ENCODE measurements around the gene PDE4C.

PDE4C gene

DNA sequence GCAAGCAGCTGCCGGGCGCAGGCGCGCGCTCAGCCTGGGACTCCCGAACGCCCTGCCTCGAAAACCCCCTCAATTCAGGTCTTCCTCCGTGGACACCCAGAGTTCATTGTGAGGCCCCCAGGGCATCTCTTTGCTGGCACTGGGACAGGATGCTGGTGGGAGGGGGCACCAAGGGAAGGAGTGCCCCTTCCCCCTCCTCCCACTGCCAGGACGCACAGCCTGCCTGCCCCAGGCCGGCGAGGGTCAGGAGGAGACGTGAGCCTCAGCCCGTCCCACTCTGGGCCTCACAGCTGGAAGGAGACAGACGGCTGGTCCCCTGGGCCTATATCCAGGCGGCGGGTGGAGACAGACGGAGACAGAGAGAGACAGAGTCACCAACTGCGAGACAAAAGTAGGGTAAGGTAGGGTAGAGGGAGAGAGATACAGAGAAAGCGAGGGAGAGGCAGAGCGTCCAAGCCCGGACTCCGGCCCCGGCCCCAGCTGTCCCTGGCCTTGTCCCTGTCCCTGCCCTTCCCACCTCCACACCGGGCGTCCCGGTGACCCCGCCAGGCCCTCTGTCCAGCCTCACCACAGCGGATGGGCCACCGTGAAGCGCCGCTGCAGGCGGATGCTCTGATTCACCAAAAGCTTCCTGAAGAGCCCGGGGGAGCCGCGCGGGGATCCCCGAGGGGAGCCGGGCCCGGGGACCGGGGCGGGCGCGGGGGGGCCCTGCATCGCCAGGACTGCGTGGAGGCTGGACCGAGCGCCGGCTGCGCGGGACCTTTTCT lies at the start of gene PDE4C:
TSS of gene PDE4C (minus strand) at position 737 of the 767 bp plus-strand sequence. CDS start at position 714, 23 bp downstream.
- Mint-ChIP-seq H3K36me3 (no peaks in the 10 kb centered on the region), H3K4me1 (ENCODE audit: low read depth) (peaks cover 18% of the 10 kb centered on the region), H3K4me3 (peak within 1 kb of the TSS; percentile 87), H3K9me3 (ENCODE audit: low read depth) (no peaks in the 10 kb centered on the region), H3K27ac (no peak within 1 kb of the TSS), H3K27me3 (peaks cover 42% of the 10 kb centered on the region)

DNA sequence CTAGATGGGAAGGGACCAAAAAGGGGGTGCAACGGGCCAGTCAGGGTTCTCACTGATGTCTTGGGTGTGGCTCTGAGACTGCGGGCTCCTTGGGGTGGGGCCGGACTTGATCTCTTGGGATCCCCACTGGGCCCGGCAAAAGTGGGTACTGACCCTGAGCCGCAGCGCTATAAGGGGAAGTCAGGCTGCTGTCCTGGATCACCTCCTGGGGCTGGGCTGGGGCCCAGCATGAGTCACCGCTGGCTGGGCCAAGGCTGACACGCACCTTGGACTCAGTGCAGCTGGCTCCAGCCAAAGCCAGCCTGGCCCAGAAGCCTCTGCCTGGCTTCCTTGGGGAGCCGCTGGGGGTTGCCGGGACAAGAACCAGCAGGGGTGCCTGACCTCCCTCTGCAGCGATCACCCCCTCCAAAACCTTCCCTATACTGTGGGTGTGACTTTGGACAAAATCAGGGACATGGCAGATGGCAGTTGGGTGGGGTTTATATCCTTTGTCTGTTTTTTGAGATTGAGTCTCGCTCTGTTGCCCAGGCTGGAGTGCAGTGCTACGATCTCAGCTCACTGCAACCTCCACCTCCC lies 48.6 kb upstream of the PDE4C start:
- Mint-ChIP-seq H3K27me3 (no peaks in the 10 kb centered on the region), H3K4me1 (ENCODE audit: low read depth) (peaks cover 35% of the 10 kb centered on the region), H3K9me3 (ENCODE audit: low read depth) (no peaks in the 10 kb centered on the region), H3K4me3 (peak overlapping the region; percentile 27), H3K27ac (peak overlapping the region; percentile 68), H3K36me3 (peaks cover 9% of the 10 kb centered on the region)

DNA sequence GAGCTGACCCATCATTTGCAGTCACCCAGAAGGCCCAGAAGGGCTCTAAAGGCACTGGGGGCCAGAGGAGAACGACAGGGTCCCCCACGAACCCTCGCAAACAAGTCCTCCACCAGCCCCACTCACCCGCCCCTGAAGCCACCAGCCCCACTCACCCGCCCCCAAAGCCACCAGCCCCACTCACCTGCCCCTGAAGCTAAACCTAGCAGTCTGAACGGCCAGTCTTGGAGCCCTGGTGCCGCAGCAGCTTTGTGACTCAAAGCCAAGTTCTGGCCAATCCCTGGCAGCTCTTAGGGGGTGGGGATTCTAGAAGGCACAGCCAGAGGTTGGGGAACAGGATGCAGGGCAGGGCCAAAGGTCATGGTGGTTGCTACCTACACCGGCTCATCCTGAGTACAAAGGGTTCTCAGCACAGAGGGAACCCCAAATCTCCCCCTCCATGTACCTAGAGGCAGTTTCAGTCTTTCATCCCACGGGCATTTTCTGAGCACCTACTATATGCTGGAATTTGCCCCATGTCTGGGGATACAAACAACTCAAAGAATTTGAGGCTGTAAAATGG lies 48.1 kb upstream of the PDE4C start, which contains the start of gene IQCN:
TSS of gene IQCN (minus strand) at position 234 of the 562 bp plus-strand sequence. CDS start 4,974 bp downstream, outside the sequence.
- Mint-ChIP-seq H3K27me3 (no peaks in the 10 kb centered on the region), H3K4me3 (peak within 1 kb of the TSS; percentile 27), H3K4me1 (ENCODE audit: low read depth) (peaks cover 33% of the 10 kb centered on the region), H3K9me3 (ENCODE audit: low read depth) (no peaks in the 10 kb centered on the region), H3K27ac (peak within 1 kb of the TSS; percentile 68), H3K36me3 (peaks cover 7% of the 10 kb centered on the region)

DNA sequence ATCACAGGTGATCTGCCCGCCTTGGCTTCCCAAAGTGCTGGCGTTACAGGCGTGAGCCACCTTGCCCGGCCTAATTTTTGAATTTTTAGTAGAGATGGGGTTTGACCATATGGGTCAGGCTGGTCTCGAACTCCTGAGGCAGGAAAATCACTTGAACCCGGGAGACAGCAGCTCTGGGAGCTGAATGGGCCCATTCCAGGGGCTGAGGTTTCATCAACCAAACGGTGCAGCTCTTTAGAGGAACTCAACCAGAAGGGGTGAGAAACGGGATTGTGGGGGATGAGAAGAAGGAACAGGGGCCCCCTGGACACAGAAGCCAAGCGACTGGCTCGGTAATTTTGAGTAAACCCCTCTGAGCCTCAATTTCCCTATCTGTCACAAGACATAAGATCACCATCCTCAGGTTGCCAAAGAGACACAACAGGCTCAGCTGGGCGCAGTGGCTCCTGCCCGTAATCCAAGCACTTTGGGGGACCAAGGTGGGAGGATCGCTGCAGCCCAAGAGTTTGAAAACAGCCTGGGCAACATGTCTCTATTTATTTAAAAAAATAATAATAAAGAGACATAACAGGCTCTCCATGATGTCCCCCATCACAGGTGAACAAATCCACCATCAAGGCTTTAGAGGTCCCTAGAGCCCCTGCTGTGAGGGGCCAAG lies 47.5 kb upstream of the PDE4C start:
- no peak overlapping the region for H3K27ac Mint-ChIP-seq
- peaks cover 1% of the 10 kb centered on the region for H3K36me3 Mint-ChIP-seq
- H3K4me3 Mint-ChIP-seq = no peak overlapping the region
- H3K27me3 Mint-ChIP-seq = no peaks in the 10 kb centered on the region
- peaks cover 29% of the 10 kb centered on the region for H3K4me1 Mint-ChIP-seq (ENCODE audit: low read depth)
- H3K9me3 Mint-ChIP-seq (ENCODE audit: low read depth) = no peaks in the 10 kb centered on the region

DNA sequence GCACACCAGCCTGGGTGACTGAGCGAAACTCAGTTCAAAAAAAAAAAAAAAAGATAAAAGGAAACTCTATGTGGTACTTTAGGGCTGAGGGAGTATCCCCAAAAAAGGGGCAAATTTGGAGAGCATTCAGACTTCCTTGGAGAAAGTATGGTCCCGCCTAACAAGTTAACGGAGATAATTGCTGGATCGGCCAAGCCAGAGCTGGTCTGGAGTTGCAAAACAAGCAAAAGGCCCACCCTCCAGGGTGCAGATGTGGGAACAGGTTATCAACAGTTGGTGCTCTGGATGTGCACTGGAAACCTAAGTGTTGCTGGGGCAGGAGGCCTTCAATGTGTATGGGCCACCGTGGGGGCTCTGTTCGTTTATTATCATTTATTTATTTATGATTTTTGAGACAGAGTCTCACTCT lies 45.2 kb upstream of the PDE4C start:
- no peaks in the 10 kb centered on the region for H3K9me3 Mint-ChIP-seq (ENCODE audit: low read depth)
- no peak overlapping the region for H3K4me3 Mint-ChIP-seq
- H3K36me3 Mint-ChIP-seq = no peaks in the 10 kb centered on the region
- no peaks in the 10 kb centered on the region for H3K27me3 Mint-ChIP-seq
- H3K27ac Mint-ChIP-seq = no peak overlapping the region
- peaks cover 19% of the 10 kb centered on the region for H3K4me1 Mint-ChIP-seq (ENCODE audit: low read depth)

DNA sequence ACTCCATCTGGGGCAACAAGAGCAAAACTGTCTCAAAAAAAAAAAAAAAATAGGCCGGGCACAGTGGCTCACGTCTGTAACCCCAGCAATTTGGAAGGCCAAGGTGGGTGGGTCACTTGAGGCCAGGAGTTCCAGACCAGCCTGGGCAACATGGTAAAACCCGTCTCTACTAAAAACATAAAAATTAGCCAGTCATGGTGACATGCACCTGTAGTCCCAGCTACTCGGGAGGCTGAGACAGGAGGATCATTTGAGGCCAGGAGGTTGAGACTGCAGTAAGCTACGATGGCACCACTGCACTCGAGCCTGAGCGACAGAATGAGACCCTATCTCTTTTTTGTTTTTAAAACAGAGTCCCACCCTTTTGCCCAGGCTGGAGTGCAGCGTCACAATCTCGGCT lies 44.1 kb upstream of the PDE4C start:
- H3K4me3 Mint-ChIP-seq = no peak overlapping the region
- H3K36me3 Mint-ChIP-seq = no peaks in the 10 kb centered on the region
- no peaks in the 10 kb centered on the region for H3K9me3 Mint-ChIP-seq (ENCODE audit: low read depth)
- H3K4me1 Mint-ChIP-seq (ENCODE audit: low read depth) = peaks cover 14% of the 10 kb centered on the region
- no peaks in the 10 kb centered on the region for H3K27me3 Mint-ChIP-seq
- no peak overlapping the region for H3K27ac Mint-ChIP-seq

DNA sequence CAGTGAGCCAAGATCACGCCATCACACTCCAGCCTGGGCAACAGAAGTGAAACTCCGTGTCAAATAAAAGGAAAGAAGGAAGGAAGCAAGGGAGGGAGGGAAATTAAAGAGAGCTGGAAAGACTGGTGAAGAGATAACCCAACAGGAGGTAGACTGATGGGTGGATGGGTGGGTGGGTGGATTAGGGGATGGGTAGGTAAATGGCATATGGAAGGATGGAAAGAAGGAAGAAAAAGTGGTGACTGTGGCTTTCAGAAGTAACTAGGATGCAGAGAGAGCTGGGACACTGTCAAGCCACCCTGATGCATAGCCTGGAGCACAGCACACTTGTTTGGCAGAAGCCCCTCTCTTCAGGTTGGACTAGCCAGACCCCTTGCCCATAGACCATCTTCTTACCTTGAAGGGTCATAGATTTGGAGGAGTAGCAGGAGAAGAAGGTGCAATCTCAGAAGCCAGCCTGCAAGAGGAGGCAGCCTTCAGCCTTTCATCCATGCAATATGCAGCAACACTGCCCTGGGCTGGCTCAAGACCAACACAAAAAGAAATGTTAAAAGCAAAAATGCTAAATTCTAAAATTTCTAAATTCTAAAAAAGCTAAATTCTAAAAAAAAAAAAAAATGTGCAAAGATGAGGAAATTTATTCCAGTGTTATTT lies 43.0 kb upstream of the PDE4C start:
- Mint-ChIP-seq H3K9me3 (ENCODE audit: low read depth) (no peaks in the 10 kb centered on the region), H3K4me1 (ENCODE audit: low read depth) (peaks cover 4% of the 10 kb centered on the region), H3K36me3 (no peaks in the 10 kb centered on the region), H3K4me3 (no peak overlapping the region), H3K27ac (peak overlapping the region; percentile 34), H3K27me3 (no peaks in the 10 kb centered on the region)

DNA sequence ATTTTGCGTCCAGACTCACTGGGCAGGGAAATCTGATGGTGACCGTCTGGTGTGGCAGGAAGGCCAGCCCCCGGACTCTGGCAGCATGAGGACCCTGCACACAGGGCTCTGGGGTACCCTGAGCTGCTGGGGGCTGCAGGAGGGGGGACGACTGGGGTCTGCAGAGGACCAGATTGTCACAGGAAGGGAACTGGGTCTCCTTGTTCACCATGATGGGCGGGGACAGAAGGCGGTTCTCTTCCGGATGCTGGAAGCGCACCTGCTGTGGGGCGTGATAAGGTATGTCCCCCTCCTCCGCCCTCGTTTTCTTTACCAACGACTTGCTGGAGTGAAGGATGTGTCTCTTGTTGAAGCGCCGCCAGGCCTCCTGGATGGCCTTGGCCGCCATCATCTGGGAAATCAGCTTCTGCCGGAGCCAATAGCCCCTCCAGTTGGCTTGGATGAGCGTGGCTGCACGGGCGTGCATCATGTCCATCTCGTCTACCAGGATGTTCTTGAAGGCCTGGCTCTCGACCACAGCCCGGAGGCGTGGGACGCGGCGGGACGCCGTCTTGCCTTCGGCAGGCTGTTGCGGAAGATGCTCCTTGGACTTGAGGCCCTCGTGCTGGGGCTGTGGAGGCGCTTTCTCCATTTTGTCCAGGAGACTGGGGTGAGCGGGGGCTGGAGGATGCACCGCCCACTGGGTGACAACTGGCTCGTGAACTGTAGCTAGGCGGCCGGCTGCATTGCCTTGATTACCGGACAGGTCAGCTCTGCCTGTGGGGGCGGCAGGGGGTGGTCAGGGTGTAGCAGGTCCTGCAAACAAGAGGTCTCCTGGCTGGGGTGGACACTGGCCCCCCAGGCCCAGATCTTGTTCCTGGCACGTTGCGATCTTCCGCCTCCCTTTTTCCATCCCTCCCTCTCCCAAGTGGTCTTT lies 40.8 kb upstream of the PDE4C start:
- Mint-ChIP-seq H3K27ac (no peak overlapping the region), H3K36me3 (no peaks in the 10 kb centered on the region), H3K27me3 (no peaks in the 10 kb centered on the region), H3K9me3 (ENCODE audit: low read depth) (no peaks in the 10 kb centered on the region), H3K4me3 (no peak overlapping the region), H3K4me1 (ENCODE audit: low read depth) (peaks cover 4% of the 10 kb centered on the region)

DNA sequence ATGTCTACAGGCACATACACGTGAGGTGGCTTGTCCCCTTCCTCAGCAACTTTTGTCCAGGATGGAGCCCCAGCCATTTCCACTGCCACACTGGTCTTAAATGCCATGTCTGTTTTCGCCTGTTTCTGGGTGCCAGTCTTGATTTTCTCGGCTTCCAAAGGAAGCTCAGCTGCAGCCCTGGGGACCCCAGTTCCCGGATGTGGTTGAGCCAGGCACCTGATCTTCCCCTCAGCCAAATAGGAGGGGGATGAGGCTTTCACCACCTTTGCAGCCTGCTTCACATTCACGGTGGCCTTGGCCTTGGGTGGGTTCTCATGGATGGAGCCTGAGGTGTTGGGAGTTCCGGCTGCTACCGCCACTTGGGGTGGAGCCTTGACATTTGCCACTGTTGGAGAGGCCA lies 39.3 kb upstream of the PDE4C start:
- Mint-ChIP-seq H3K27ac (no peak overlapping the region), H3K36me3 (no peaks in the 10 kb centered on the region), H3K9me3 (ENCODE audit: low read depth) (no peaks in the 10 kb centered on the region), H3K27me3 (no peaks in the 10 kb centered on the region), H3K4me3 (no peak overlapping the region), H3K4me1 (ENCODE audit: low read depth) (peaks cover 1% of the 10 kb centered on the region)

DNA sequence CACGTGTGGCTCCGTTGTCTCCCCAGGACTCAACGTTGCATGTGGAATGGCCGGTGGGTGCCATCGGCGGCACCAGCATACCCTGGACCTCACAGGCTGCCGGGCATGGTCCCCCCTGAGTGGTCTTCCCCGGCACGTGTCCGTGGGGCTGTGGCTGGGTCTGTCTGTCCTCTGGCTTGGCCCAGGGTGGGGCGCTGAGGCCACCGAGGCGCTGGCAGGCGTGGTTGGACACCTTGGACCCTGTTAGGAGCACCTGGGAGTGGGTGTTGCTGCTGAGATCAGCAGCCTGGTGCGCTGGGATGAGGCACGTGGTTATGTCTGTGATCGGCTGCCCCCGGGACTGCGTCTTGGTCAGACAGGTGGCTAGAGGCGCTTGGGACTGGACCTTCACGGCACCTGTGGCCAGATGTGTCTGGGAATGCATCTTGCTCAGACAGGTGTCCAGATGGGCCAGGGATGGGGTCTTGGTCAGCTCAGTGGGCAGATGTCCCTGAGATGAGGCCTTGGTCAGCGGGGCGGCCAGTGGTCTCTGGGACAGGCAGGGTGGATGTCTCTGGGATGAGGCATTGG lies 38.8 kb upstream of the PDE4C start:
- no peak overlapping the region for H3K27ac Mint-ChIP-seq
- H3K4me1 Mint-ChIP-seq (ENCODE audit: low read depth) = peaks cover 1% of the 10 kb centered on the region
- no peak overlapping the region for H3K4me3 Mint-ChIP-seq
- H3K9me3 Mint-ChIP-seq (ENCODE audit: low read depth) = no peaks in the 10 kb centered on the region
- no peaks in the 10 kb centered on the region for H3K27me3 Mint-ChIP-seq
- H3K36me3 Mint-ChIP-seq = no peaks in the 10 kb centered on the region

DNA sequence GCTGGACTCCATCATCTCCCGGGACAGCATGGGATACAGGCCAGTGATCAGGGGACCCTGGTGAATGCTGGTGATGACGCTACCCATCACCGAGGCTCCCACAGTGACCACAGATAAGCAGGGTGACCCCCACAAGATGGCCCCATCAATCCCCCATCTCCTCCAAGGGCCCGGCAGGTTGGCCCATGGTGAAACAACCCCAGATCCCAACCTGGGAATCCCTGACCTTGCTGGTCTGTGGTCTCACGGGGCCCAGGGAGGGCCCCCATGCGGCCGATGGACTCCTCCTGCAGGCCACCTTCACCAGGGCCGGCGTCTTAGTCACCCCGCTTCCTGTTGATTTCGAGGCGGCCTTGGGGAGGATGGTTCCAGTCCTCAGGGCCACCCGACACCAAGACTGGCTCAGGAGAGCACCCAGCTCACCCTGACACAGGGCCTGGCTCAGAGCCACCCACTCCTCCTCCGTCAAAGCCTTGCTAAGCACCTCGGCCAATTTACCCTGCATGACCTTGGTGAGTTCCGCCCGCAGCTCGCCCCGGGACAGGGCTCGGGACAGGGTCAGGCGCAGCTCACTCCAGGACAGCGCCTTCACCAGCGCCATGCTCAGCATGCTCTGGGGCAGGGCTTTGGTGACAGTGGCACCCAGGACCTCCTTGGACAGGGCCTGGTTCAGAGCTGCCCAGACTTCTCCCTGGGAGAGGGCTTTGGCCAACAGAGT lies 38.1 kb upstream of the PDE4C start:
- H3K27me3 Mint-ChIP-seq = no peaks in the 10 kb centered on the region

DNA sequence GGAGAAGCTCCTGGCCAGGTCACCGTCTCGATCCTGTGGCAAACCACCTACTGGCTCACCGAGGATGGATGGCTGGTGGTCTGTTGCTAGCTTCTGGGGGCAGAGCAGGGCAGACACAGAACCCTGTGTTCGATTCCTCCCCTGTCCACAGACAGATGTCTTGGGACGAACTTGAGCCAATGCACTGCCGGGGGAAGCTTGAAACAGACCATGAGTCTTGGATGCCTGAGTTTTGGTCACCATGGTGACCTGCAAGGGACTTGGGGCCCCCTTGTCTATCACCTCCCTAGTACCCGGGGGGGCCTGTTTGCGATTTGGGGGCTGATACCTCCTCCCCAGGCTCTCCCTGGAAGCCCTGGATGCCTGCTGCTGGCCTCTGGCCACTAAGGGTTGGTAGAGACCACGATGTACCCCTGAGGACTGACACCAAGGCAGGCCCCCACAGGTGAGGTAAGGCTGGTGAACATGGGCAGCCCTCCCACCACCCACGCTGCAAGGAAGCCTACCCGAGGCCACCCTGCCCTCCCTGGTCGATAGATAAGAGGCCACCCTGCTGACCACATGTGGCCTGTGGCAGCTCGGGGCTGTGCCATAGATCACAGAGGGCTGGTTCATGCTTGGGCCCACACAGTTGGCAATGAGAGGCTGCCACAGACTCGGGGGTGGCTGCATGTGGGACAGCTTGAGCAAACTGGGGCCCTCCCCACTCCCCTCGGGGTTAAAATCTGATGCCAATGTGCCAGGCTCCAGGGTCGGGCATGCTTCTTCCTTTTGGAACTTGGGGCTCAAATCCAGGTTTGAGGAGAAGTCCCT lies 37.3 kb upstream of the PDE4C start:
- Mint-ChIP-seq H3K36me3 (no peaks in the 10 kb centered on the region), H3K27me3 (no peaks in the 10 kb centered on the region), H3K9me3 (ENCODE audit: low read depth) (no peaks in the 10 kb centered on the region), H3K4me1 (ENCODE audit: low read depth) (no peaks in the 10 kb centered on the region), H3K27ac (no peak overlapping the region), H3K4me3 (no peak overlapping the region)

More for the DNA sequence above, 38.1 kb upstream of the PDE4C start:
- H3K4me3 Mint-ChIP-seq = no peak overlapping the region
- no peaks in the 10 kb centered on the region for H3K9me3 Mint-ChIP-seq (ENCODE audit: low read depth)
- H3K27ac Mint-ChIP-seq = no peak overlapping the region
- H3K4me1 Mint-ChIP-seq (ENCODE audit: low read depth) = peaks cover 1% of the 10 kb centered on the region
- no peaks in the 10 kb centered on the region for H3K36me3 Mint-ChIP-seq

Data from activated naive CD8-positive, alpha-beta T cell (primary cell).